Activated B cell treated with CpG ODN at 0.5 μM for 24 hours (primary cell): ENCODE measurements around the gene GLRX5. TPM values are rescaled to one million over a fixed set of nuclear protein-coding genes. Genes with fewer than 3 reads are reported as not detected.

Experiments used
- ATAC-seq: fragments of 200-7000 bp; cut with Tn5 transposase; one replicate; pipeline ENCODE4 v1.10.0; 2021; ENCODE audit warnings: low read depth, mild to moderate bottlenecking, moderate library complexity
- CTCF ChIA-PET: fragments of 350-600 bp; sonication (Branson Sonifier 250); formaldehyde crosslinking; loops from one replicate; lab custom pipeline; 2021; ENCODE audit warnings: antibody characterized with exemption; lab: Charles Lee
- POLR2A ChIA-PET: fragments of 350-600 bp; sonication (Branson Sonifier 250); formaldehyde crosslinking; loops from one replicate; lab custom pipeline; 2021; ENCODE audit warnings: antibody characterized with exemption; lab: Charles Lee
- DNase-seq: peaks from one replicate; pipeline ENCODE4 v3.0.0; 2022
- H3K27ac Mint-ChIP-seq: one replicate; pipeline ENCODE4 v1.8.0; 2020; ENCODE audit warnings: mixed read lengths
- H3K27me3 Mint-ChIP-seq: one replicate; pipeline ENCODE4 v1.8.0; 2021; ENCODE audit warnings: mixed read lengths
- H3K36me3 Mint-ChIP-seq: one replicate; pipeline ENCODE4 v1.8.0; 2021; ENCODE audit warnings: low read depth, mixed read lengths
- H3K4me1 Mint-ChIP-seq: one replicate; pipeline ENCODE4 v1.8.0; 2021; ENCODE audit warnings: mixed read lengths
- H3K4me3 Mint-ChIP-seq: one replicate; pipeline ENCODE4 v1.8.0; 2020; ENCODE audit warnings: mild to moderate bottlenecking, mixed read lengths
- H3K9me3 Mint-ChIP-seq: one replicate; pipeline ENCODE4 v1.8.0; 2020; ENCODE audit warnings: mixed read lengths
- CTCF ChIP-seq: fragments of 200-600 bp; IDR thresholded peaks from one replicate; pipeline ENCODE4 v1.8.0; 2022; ENCODE audit warnings: antibody characterized with exemption, mild to moderate bottlenecking
- intact Hi-C: fragments of 100-400 bp; cut with micrococcal nuclease; formaldehyde crosslinking; loops from one replicate; pipeline ENCODE4 v1.15.1; 2024
- total RNA-seq: library from RNA; stranded (reverse); gene quantifications from 2 replicates; pipeline ENCODE4 v1.2.3, GENCODE V29; 2022

The GLRX5 gene
- total RNA-seq, 1 donor from 2014 or later = 20.5 TPM

DNA sequence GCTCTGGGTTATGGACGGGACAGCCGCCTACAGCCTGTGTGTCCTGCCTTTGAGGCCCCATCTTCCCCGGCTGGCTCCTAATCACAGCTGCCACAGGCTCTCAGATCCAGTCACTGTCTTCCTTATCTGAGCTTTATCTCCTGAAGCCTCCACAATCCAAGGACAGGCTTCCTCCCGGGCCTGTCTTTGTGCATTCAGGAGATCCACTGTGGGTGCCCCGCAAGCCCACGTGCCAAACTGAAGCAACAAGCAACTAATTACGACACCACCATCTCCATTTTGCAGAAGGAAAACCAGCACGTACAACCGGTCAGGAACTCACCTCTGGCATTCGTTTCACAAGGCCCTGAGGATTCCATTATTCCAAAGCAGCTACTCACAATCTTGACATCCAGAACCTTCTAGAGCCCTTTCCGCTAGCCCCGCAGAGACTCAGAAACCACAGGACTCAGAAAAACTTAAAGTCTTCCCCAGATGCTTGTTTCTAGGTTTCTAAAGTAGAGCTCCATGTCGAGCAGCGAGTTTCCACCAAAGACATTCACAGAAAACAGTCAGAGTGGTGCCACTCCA lies 32.4 kb upstream of the GLRX5 start:
- no peak for TF ChIP-seq CTCF
- no peak for DNase-seq
- Mint-ChIP-seq H3K36me3 (peaks cover 75% of the 10 kb centered on the region), H3K4me3 (peak overlapping the region; percentile 16), H3K27ac (peak overlapping the region; percentile 61), H3K27me3 (no peaks in the 10 kb centered on the region), H3K9me3 (no peaks in the 10 kb centered on the region), H3K4me1 (peaks cover 94% of the 10 kb centered on the region)
- intact Hi-C loops = no loop called here
- no peak for ATAC-seq
- POLR2A ChIA-PET = interaction anchor here (1.0 to 9.8 kb wide), 2 partner anchors 12 to 31 kb away, joined by 3 to 85 read pairs; partner anchors contain the start of gene SYNE3
- CTCF ChIA-PET = interaction anchor here (1.2 to 1.4 kb wide), 2 partner anchors 9 to 60 kb away, joined by 3 to 5 read pairs; no protein-coding TSS in a partner anchor

GRCh38 chr14:95503365-95504134 lies 31.3 kb upstream of the GLRX5 start:
- peaks cover 82% of the 10 kb centered on the region for H3K36me3 Mint-ChIP-seq
- H3K4me3 Mint-ChIP-seq = peak overlapping the region; percentile 52
- CTCF ChIA-PET = interaction anchor here (0.8 to 1.4 kb wide), 3 partner anchors 10 to 61 kb away, joined by 3 to 4 read pairs (median 3); no protein-coding TSS in a partner anchor
- no peaks in the 10 kb centered on the region for H3K9me3 Mint-ChIP-seq
- no peak for TF ChIP-seq CTCF
- H3K4me1 Mint-ChIP-seq = peaks cover 97% of the 10 kb centered on the region
- intact Hi-C loops = loop anchor here (1.0 kb wide), 2 partner anchors 8 to 13 kb away; partner anchors contain the start of gene SYNE3
- peak; percentile 50 for ATAC-seq
- DNase-seq = no peak
- H3K27me3 Mint-ChIP-seq = no peaks in the 10 kb centered on the region
- POLR2A ChIA-PET = interaction anchor here (0.7 to 9.8 kb wide), 7 partner anchors 8 to 59 kb away, joined by 3 to 85 read pairs (median 9); partner anchors contain the start of gene SYNE3
- H3K27ac Mint-ChIP-seq = peak overlapping the region; percentile 68

DNA sequence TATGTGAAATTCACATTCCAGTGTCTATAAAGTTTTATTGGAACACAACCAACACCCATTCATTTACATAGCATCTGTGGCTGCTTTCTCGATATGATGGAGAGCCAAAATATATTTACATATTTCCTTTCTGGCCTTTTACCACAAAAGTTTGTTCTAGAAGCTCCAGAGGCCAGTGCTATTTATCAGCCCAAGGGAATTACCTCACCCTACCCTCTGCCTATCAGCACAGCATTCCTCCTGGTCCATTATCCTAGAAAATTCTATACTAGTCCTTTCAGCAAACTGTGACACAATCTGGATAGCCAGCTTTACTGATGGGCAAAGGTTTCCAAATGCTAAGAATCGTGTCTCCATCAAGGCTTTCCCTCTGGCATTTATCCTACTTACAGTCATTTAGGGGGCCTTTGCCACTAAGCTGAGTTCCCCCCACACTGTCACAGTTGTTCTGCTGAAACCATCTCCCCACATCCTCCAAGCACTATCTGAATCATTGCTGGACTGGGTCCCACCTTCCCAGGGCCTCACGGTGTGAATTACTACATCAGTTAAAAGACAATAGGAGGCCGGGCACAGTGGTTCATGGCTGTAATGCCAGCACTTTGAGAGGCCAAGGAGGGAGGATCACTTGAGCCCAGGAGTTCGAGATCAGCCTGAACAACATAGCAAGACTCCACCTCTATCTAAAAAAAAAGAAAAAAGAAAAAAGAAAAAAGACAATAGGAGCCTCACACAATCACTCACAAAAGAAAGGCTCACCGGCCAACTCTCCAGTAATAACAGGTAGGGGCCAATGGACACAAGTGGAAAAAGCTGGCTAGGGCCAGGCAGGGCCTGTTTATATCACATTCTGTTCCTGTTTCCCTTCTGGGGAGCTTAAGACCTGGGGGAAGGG lies 30.5 kb upstream of the GLRX5 start:
- Mint-ChIP-seq H3K4me3 (peak overlapping the region; percentile 5), H3K4me1 (peaks cover 94% of the 10 kb centered on the region), H3K9me3 (no peaks in the 10 kb centered on the region), H3K36me3 (peaks cover 81% of the 10 kb centered on the region), H3K27ac (peak overlapping the region; percentile 68), H3K27me3 (no peaks in the 10 kb centered on the region)
- POLR2A ChIA-PET = interaction anchor here (0.6 to 9.8 kb wide), 10 partner anchors 9 to 366 kb away, joined by 3 to 85 read pairs (median 6); partner anchors contain the start of gene SYNE3
- CTCF ChIA-PET = interaction anchor here (0.6 to 1.4 kb wide), 5 partner anchors 14 to 77 kb away, joined by 3 to 4 read pairs (median 3); no protein-coding TSS in a partner anchor
- no peak for TF ChIP-seq CTCF
- ATAC-seq (peak; percentile 29), DNase-seq (no peak)
- intact Hi-C loops = loop anchor here (1.0 kb wide), 1 partner anchor 12 kb away; the partner anchor contains the start of gene SYNE3

- Mint-ChIP-seq H3K27me3 (no peaks in the 10 kb centered on the region), H3K4me1 (peaks cover 94% of the 10 kb centered on the region), H3K36me3 (peaks cover 83% of the 10 kb centered on the region), H3K4me3 (no peak overlapping the region), H3K9me3 (no peaks in the 10 kb centered on the region), H3K27ac (peak overlapping the region; percentile 51)
- no peak for DNase-seq
- ChIA-PET POLR2A (interaction anchor here (0.6 to 9.8 kb wide), 7 partner anchors 9 to 367 kb away, joined by 3 to 85 read pairs (median 6); partner anchors contain the start of gene SYNE3), CTCF (interaction anchor here (1.1 to 1.2 kb wide), 3 partner anchors 10 to 78 kb away, joined by 3 to 5 read pairs (median 3); no protein-coding TSS in a partner anchor)
- intact Hi-C loops = no loop called here
- peak; percentile 47 for ATAC-seq
- no peak for TF ChIP-seq CTCF
These were observed 29.7 kb upstream of the GLRX5 start for GRCh38 chr14:95505030-95505589.
